Hematopoietic multipotent progenitor cell treated with erythropoietin and hydrocortisone succinate and interleukin-3 and kit ligand, for 8 days (in vitro differentiated cells): Measurements from ENCODE around the gene SP3.

Experiments
- DNase-seq: peaks from one replicate; pipeline ENCODE4 v3.0.0-alpha.2; 2015

SP3 gene

GRCh38 chr2:173964565-173965371, 405 bp downstream of the SP3 start:
- DNase-seq = peak; percentile 87

- DNase-seq = peak; percentile 89
These were observed 1.2 kb downstream of the SP3 start for GRCh38 chr2:173963817-173964564.

- DNase-seq = peak; percentile 77
These were observed 1.8 kb downstream of the SP3 start for GRCh38 chr2:173963323-173963816.

GRCh38 chr2:173962583-173963110, 2.5 kb downstream of the SP3 start:
- DNase-seq = peak; percentile 44

GRCh38 chr2:173962031-173962430, 3.1 kb downstream of the SP3 start:
- DNase-seq = peak; percentile 29

GRCh38 chr2:173961346-173961705, 3.8 kb downstream of the SP3 start:
- peak; percentile 11 for DNase-seq

GRCh38 chr2:173959909-173960308, 5.3 kb downstream of the SP3 start:
- DNase-seq = no peak

- DNase-seq = no peak
These were observed 5.8 kb downstream of the SP3 start for GRCh38 chr2:173959358-173959884.

GRCh38 chr2:173958198-173958846, 6.9 kb downstream of the SP3 start:
- no peak for DNase-seq

GRCh38 chr2:173957517-173957916, 7.7 kb downstream of the SP3 start:
- DNase-seq = no peak

GRCh38 chr2:173956454-173956853, 8.7 kb downstream of the SP3 start:
- DNase-seq = no peak

- no peak for DNase-seq
These were observed 9.3 kb downstream of the SP3 start for GRCh38 chr2:173955867-173956266.

GRCh38 chr2:173955004-173955403, 10.2 kb downstream of the SP3 start:
- no peak for DNase-seq

GRCh38 chr2:173953047-173953424, 12.1 kb downstream of the SP3 start:
- no peak for DNase-seq

GRCh38 chr2:173952267-173953046, 12.7 kb downstream of the SP3 start:
- DNase-seq = peak; percentile 34

- no peak for DNase-seq
These were observed 16.3 kb downstream of the SP3 start for GRCh38 chr2:173948842-173949241.

- no peak for DNase-seq
These were observed 17.0 kb downstream of the SP3 start for GRCh38 chr2:173948198-173948597.

GRCh38 chr2:173947131-173947530, 18.0 kb downstream of the SP3 start:
- DNase-seq = no peak

GRCh38 chr2:173943738-173944137, 21.4 kb downstream of the SP3 start:
- DNase-seq = no peak

GRCh38 chr2:173942861-173943523, 22.2 kb downstream of the SP3 start:
- no peak for DNase-seq

- DNase-seq = no peak
These were observed 23.6 kb downstream of the SP3 start for GRCh38 chr2:173941567-173941966.
